ENCODE results near the gene SMYD3. TPM values are rescaled to one million over a fixed set of nuclear protein-coding genes. Genes with fewer than 3 reads are reported as not detected.

Gene SMYD3
- total and polyA plus RNA-seq, 8 donors = 20.4 to 35.1 (median 24.3) TPM

DNA sequence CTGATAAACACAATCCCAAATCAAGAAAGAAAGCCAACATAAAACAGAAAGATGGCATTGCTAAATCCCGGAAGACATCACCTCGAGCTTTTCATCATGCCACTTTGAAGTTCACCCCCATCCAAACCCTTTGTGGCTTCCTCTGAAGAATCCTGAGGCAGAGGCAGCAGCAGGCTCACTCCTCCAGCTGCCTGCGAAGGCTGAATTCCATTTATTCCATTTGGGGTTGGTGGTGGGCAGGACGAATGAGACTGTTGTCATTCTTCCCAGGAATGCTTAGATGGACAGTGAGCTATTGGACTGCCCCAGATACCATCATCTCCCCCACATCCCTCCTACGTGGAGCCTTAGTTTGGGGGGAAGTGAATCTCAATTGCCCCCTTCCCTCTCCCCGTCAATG lies 437.5 kb downstream of the SMYD3 start:
- no peaks in the 10 kb centered on the region for H3K9me3 ChIP-seq
- no peak for ATAC-seq
- intact Hi-C loops (cut with DNase I) = no loop called here

DNA sequence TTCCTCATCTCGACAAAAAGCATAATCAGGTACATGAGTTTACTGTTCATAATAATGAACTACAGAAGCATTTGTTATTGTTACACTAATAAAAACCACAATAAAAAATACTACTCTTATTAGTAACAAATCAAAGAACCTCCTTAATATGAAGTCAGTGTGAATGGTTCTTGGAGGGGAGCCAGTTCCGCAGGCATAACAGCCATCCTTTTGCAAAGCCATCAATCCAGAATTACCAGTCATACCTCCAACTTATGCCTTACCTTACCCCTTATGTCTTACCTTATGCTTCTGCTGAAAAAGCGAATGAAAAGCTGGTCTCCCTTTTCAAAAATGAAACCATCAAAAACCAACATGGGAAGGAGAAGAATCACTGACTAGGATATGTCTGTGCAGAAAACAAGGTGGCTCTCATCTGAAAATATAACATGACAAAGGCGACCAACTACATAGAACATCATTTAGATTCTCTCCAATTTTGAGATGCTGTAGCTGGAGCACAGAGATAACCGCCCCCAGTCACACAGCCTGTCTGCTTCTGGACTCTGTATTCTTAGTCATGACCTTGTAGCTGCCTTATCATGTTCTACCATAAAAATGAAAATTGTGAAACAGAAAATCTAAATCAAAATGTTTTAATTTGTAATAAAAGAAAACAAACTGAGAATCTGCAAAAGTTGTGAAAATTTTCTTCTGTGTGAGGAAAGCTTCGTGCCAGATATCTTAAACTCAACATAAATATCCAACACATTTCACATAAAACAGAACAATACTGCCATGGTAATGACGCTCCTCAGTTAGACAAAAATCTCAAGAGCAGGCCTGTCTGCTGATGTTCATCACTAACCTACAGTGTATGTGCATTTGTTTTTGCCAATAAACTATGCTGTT lies 438.2 kb downstream of the SMYD3 start:
- no peak for TF ChIP-seq CTCF (IDR thresholded peaks at IDR 0.05)
- DNase-seq (no peak), ATAC-seq (no peak)
- Histone ChIP-seq H3K27ac (no peak overlapping the region), H3K4me3 (no peak overlapping the region), H3K36me3 (no peaks in the 10 kb centered on the region), H3K9me3 (no peaks in the 10 kb centered on the region), H3K4me1 (peaks cover 0 to 7% of the 10 kb centered on the region in 2 donors), H3K27me3 (no peaks in the 10 kb centered on the region)
- intact Hi-C loops (cut with DNase I) = no loop called here

More for the DNA sequence above, 437.5 kb downstream of the SMYD3 start:
- no peak for TF ChIP-seq CTCF (IDR thresholded peaks at IDR 0.05)
- no peak for DNase-seq
- no peaks in the 10 kb centered on the region for H3K27me3 ChIP-seq
- peaks cover 0 to 7% of the 10 kb centered on the region in 2 donors for H3K4me1 ChIP-seq
- no peak overlapping the region for H3K4me3 ChIP-seq
- no peak overlapping the region for H3K27ac ChIP-seq
- H3K36me3 ChIP-seq = no peaks in the 10 kb centered on the region

- DNase-seq (no peak), ATAC-seq (no peak)
- H3K27me3 ChIP-seq = no peaks in the 10 kb centered on the region
- no peaks in the 10 kb centered on the region for H3K9me3 ChIP-seq
- H3K4me3 ChIP-seq = no peak overlapping the region
- H3K27ac ChIP-seq = no peak overlapping the region
- intact Hi-C loops (cut with DNase I) = no loop called here
- no peak for TF ChIP-seq CTCF (IDR thresholded peaks at IDR 0.05)
- H3K36me3 ChIP-seq = no peaks in the 10 kb centered on the region
- H3K4me1 ChIP-seq = peaks cover 0 to 7% of the 10 kb centered on the region in 2 donors
Measured at GRCh38 chr1:246068217-246068512, 438.9 kb downstream of the SMYD3 start.

- DNase-seq = no peak
- no peak overlapping the region for H3K4me3 ChIP-seq
- no peak for ATAC-seq
- no peak for TF ChIP-seq CTCF (IDR thresholded peaks at IDR 0.05)
- no peaks in the 10 kb centered on the region for H3K36me3 ChIP-seq
- intact Hi-C loops (cut with DNase I) = no loop called here
- H3K4me1 ChIP-seq = peaks cover 0 to 7% of the 10 kb centered on the region in 2 donors
- H3K27ac ChIP-seq = no peak overlapping the region
- H3K27me3 ChIP-seq = no peaks in the 10 kb centered on the region
- H3K9me3 ChIP-seq = no peaks in the 10 kb centered on the region
Measured at GRCh38 chr1:246067432-246068216, 439.5 kb downstream of the SMYD3 start.

DNA sequence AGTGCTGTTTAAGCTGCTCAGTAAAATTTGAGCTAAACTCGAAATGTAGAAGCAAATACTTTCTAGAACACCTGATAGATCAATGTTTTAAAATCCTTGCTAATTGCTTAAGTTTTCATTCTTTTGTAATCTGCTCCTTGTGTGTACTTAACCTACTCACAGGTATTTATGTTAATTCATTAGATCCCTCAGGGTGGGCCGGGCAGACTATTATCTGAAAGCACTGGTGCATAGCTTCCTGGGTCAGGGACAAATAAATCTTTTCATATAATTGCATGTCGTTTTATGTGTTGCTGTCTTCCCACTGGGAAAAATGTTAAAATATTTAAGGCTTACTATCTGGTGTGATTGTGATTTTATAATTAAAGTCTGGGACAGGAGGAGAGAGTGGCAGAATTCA lies 440.5 kb downstream of the SMYD3 start:
- TF ChIP-seq CTCF (IDR thresholded peaks at IDR 0.05) = no peak
- H3K9me3 ChIP-seq = no peaks in the 10 kb centered on the region
- no peak for ATAC-seq
- no peaks in the 10 kb centered on the region for H3K36me3 ChIP-seq
- H3K4me3 ChIP-seq = no peak overlapping the region
- DNase-seq = no peak
- no peak overlapping the region for H3K27ac ChIP-seq
- H3K4me1 ChIP-seq = peaks cover 0 to 7% of the 10 kb centered on the region in 2 donors
- H3K27me3 ChIP-seq = no peaks in the 10 kb centered on the region
- intact Hi-C loops (cut with DNase I) = no loop called here
